Calu3 (cell line): ENCODE measurements around the gene SEMA3C. TPM values are rescaled to one million over a fixed set of nuclear protein-coding genes. Genes with fewer than 3 reads are reported as not detected.

Experiments
- BruUV-seq: library from RNA; stranded (reverse); fragments of 400-500 nt; replicated peaks from 2 replicates; lab custom pipeline; 2021; lab: Mats Ljungman, UMichigan
- CTCF ChIA-PET: fragments of 300-600 bp; sonication (Branson Sonifier 250); formaldehyde crosslinking; loops from one replicate; lab custom pipeline; 2022; ENCODE audit warnings: antibody characterized with exemption; lab: Charles Lee
- DNase-seq: peaks from one replicate; pipeline ENCODE4 v3.0.0; 2022
- H3K27ac Mint-ChIP-seq: one replicate; pipeline ENCODE4 v1.8.0; 2022; ENCODE audit warnings: mixed read lengths; ENCODE audit not compliant: unreplicated experiment
- H3K27me3 Mint-ChIP-seq: one replicate; pipeline ENCODE4 v1.8.0; 2022; ENCODE audit warnings: mixed read lengths; ENCODE audit not compliant: unreplicated experiment
- H3K36me3 Mint-ChIP-seq: one replicate; pipeline ENCODE4 v1.8.0; 2022; ENCODE audit warnings: mild to moderate bottlenecking, moderate library complexity, mixed read lengths; ENCODE audit not compliant: insufficient read depth, unreplicated experiment
- H3K4me1 Mint-ChIP-seq: one replicate; pipeline ENCODE4 v1.8.0; 2022; ENCODE audit warnings: mild to moderate bottlenecking, low read depth, mixed read lengths; ENCODE audit not compliant: unreplicated experiment
- H3K4me3 Mint-ChIP-seq: one replicate; pipeline ENCODE4 v1.8.0; 2022; ENCODE audit warnings: mild to moderate bottlenecking, low read depth, moderate library complexity, mixed read lengths; ENCODE audit not compliant: unreplicated experiment
- H3K9me3 Mint-ChIP-seq: one replicate; pipeline ENCODE4 v1.8.0; 2022; ENCODE audit warnings: low read depth, mixed read lengths; ENCODE audit not compliant: unreplicated experiment
- intact Hi-C: fragments of 100-400 bp; cut with micrococcal nuclease; formaldehyde crosslinking; loops from one replicate; pipeline ENCODE4 v1.10.0; 2022; ENCODE audit not compliant: unreplicated experiment
- total RNA-seq: library from RNA; stranded (reverse); gene quantifications from 2 replicates; pipeline ENCODE4 v1.2.3, GENCODE V29; 2022
- TF ChIP-seq, protein P1 (sequence below): fragments of 200-600 bp; IDR thresholded peaks from one replicate; pipeline ENCODE4 v1.8.0; 2022; ENCODE audit warnings: antibody characterized with exemption; ENCODE audit not compliant: unreplicated experiment

SEMA3C gene
- total RNA-seq, 1 experiment from 2014 or later = 67.7 TPM

- TF ChIP-seq, protein P1, sequence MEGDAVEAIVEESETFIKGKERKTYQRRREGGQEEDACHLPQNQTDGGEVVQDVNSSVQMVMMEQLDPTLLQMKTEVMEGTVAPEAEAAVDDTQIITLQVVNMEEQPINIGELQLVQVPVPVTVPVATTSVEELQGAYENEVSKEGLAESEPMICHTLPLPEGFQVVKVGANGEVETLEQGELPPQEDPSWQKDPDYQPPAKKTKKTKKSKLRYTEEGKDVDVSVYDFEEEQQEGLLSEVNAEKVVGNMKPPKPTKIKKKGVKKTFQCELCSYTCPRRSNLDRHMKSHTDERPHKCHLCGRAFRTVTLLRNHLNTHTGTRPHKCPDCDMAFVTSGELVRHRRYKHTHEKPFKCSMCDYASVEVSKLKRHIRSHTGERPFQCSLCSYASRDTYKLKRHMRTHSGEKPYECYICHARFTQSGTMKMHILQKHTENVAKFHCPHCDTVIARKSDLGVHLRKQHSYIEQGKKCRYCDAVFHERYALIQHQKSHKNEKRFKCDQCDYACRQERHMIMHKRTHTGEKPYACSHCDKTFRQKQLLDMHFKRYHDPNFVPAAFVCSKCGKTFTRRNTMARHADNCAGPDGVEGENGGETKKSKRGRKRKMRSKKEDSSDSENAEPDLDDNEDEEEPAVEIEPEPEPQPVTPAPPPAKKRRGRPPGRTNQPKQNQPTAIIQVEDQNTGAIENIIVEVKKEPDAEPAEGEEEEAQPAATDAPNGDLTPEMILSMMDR = no peak
- intact Hi-C loops = no loop called here
- CTCF ChIA-PET = interaction anchor here (0.5 kb wide), 1 partner anchor 65 kb away, joined by 4 read pairs; no protein-coding TSS in a partner anchor
- Mint-ChIP-seq H3K4me3 (no peak overlapping the region), H3K9me3 (no peaks in the 10 kb centered on the region), H3K27me3 (no peaks in the 10 kb centered on the region), H3K27ac (no peak overlapping the region), H3K4me1 (peaks cover 18% of the 10 kb centered on the region), H3K36me3 (no peaks in the 10 kb centered on the region)
- no peak for DNase-seq
- BruUV-seq = no TSS peak
Observed at GRCh38 chr7:80884511-80885195, 34.2 kb downstream of the SEMA3C start.

DNA sequence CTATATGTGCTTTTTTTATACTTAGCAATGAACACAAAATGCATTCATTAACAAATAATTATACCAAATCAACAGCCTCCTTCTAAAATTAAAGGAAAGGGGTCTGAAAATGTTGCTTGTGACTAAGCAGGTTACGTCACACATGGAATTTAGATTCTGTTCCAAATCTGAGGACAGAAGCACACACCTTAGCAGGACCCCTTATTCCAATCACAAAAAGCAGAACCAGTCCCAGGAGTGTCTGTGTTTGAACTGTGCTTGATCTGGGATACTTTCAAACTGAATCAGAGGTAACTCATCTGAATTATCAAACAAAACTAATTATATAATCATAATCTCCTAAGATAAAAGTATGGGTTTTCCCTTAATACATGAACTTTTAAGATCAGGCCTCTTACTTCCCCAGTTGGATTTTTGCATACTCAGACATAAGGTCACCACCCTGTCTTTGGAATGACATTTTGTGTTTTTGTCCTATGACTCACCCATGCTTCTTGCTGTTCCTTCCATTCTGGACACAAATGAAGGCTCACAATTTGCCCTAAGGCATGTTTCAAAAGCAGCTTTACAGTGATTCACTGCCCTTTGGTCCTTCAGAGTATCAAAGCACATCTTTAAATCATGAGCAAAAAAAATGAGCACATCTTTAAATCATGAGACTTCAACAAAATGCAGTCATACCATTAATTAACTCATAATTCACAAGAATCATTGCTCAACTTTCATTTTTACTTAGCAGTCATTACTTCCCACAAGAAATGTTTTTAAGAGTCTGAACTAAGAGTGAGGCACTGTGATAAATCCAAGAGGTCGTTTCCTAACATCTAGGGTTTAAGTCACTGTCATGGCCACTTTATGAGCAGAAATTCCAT is 35.5 kb downstream of the SEMA3C start:
- no TSS peak for BruUV-seq
- Mint-ChIP-seq H3K4me3 (no peak overlapping the region), H3K27ac (peak overlapping the region; percentile 44), H3K36me3 (no peaks in the 10 kb centered on the region), H3K4me1 (peaks cover 27% of the 10 kb centered on the region), H3K27me3 (no peaks in the 10 kb centered on the region), H3K9me3 (no peaks in the 10 kb centered on the region)
- DNase-seq = peak; percentile 18
- intact Hi-C loops = no loop called here
- TF ChIP-seq, protein P1 = no peak
- CTCF ChIA-PET = no interaction called here

- no peak for DNase-seq
- Mint-ChIP-seq H3K9me3 (no peaks in the 10 kb centered on the region), H3K4me1 (peaks cover 27% of the 10 kb centered on the region), H3K27ac (no peak overlapping the region), H3K27me3 (no peaks in the 10 kb centered on the region), H3K36me3 (no peaks in the 10 kb centered on the region), H3K4me3 (no peak overlapping the region)
- intact Hi-C loops = no loop called here
- TF ChIP-seq, protein P1 = no peak
- no TSS peak for BruUV-seq
- CTCF ChIA-PET = interaction anchor here (0.7 kb wide), 1 partner anchor 76 kb away, joined by 4 read pairs; no protein-coding TSS in a partner anchor
Observed at GRCh38 chr7:80882213-80882801, 36.5 kb downstream of the SEMA3C start.

DNA sequence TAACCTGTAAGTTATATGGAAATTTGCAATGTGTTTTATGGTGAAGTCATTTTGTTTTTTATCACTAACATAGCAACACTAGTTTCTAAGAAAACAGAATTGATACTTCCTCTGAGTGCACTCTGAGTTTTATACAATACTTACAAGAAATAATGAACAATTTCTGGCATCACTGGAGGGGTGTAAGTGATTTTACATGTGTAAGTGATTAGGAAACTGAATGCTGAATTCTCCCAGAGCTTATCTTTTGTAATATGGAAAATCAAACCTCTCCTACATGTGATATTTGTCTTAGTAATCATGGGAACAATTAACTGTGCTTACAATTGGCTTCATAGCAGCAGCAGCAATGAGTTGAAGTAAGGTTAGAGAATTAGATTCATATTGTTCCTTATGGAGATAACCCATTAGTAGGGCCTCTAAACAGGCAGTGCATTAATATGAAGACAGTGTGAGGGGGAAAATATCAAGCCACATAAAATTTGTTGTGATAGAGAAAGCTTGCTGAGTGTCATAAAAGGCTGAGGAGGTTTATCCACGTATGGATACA is 37.4 kb downstream of the SEMA3C start:
- Mint-ChIP-seq H3K27ac (no peak overlapping the region), H3K4me3 (no peak overlapping the region)

More for the DNA sequence above, 37.4 kb downstream of the SEMA3C start:
- TF ChIP-seq, protein P1 = no peak
- Mint-ChIP-seq H3K9me3 (no peaks in the 10 kb centered on the region), H3K27me3 (no peaks in the 10 kb centered on the region), H3K36me3 (no peaks in the 10 kb centered on the region), H3K4me1 (peaks cover 27% of the 10 kb centered on the region)
- no peak for DNase-seq
- intact Hi-C loops = no loop called here
- CTCF ChIA-PET = no interaction called here
- BruUV-seq = no TSS peak
